ENCODE measurements around the gene ZNF605. TPM values are rescaled to one million over a fixed set of nuclear protein-coding genes. Genes with fewer than 3 reads are reported as not detected.

The ZNF605 gene
- total and polyA plus RNA-seq, 2 of the 8 experiments (the other 6 are each of a cell fraction or from before 2014, with no cell fraction given): 3.6 to 20.3 TPM

GRCh38 chr12:132986001-132986884 lies 30.1 kb upstream of the ZNF605 start, which contains the start of gene ZNF26 (continued):
- no peak for TF ChIP-seq CBX8 (IDR thresholded peaks at IDR 0.05; ENCODE audit: borderline replicate concordance, low read depth, low read length)
- TF ChIP-seq SIRT6 (IDR thresholded peaks at IDR 0.05; ENCODE audit: low read length): no peak
- peak; percentile 75 for TF ChIP-seq CHD2 (IDR thresholded peaks at IDR 0.05; ENCODE audit: low read length)
- TF ChIP-seq CHD1 (IDR thresholded peaks at IDR 0.05; ENCODE audit: low read depth, low read length): no peak
- TF ChIP-seq PHF8 (conservative IDR thresholded peaks at IDR 0.05; ENCODE audit: low read depth, low read length): peak; percentile 83
- peak; percentile 99 for TF ChIP-seq CREB1 (IDR thresholded peaks at IDR 0.05)
- TF ChIP-seq TCF12 (IDR thresholded peaks at IDR 0.05; ENCODE audit: low read depth, low read length): 0 out of 2 replicates have a peak, but pooled peaks have one; percentile 60
- peak; percentile 70; the same call in 1 of the 2 replicates for TF ChIP-seq SP4 (IDR thresholded peaks at IDR 0.05; ENCODE audit: low read length)
- TF ChIP-seq RFX5 (IDR thresholded peaks at IDR 0.05; ENCODE audit: borderline replicate concordance, low read depth, low read length): no peak
- no peak for TF ChIP-seq EP300 (IDR thresholded peaks at IDR 0.05; ENCODE audit: borderline replicate concordance in 1 of 2, low read depth in 2 of 2, low read length in 2 of 2)
- no peak; a peak in 1 of 4 replicates for TF ChIP-seq HDAC2 (IDR thresholded peaks at IDR 0.05; ENCODE audit: borderline replicate concordance in 1 of 2, low read depth in 2 of 2, low read length in 2 of 2)
- TF ChIP-seq BACH1 (IDR thresholded peaks at IDR 0.05; ENCODE audit: low read length): no peak
- TF ChIP-seq SUZ12 (IDR thresholded peaks at IDR 0.05; ENCODE audit: low read length): no peak
- peak; percentile 91 for TF ChIP-seq SRF (IDR thresholded peaks at IDR 0.05; ENCODE audit: low read depth, low read length)
- no peak for TF ChIP-seq CTBP2 (IDR thresholded peaks at IDR 0.05; ENCODE audit: borderline replicate concordance, insufficient read depth, insufficient read length, low read length)
- TF ChIP-seq CEBPB (IDR thresholded peaks at IDR 0.05; ENCODE audit: low read depth, low read length): no peak
- TF ChIP-seq YY1 (IDR thresholded peaks at IDR 0.05; ENCODE audit: low read depth, low read length): 0 out of 2 replicates have a peak, but pooled peaks have one; percentile 42
- TF ChIP-seq RNF2 (IDR thresholded peaks at IDR 0.05; ENCODE audit: borderline replicate concordance, low read depth, low read length, missing control alignments, poor library complexity, severe bottlenecking): no peak
- no peak for TF ChIP-seq CTCF (IDR thresholded peaks at IDR 0.05; ENCODE audit: control extremely low read depth in 1 of 3, insufficient read depth in 1 of 3, low read depth in 1 of 3, low read length in 3 of 3)
- peak; percentile 70 for TF ChIP-seq E2F6 (IDR thresholded peaks at IDR 0.05)
